ENCODE measurements around the gene PPP4R1.
"Not testable (repeated sequence)": the region's sequence is repeated elsewhere in the genome, so short reads cannot be mapped to it uniquely, and the experiment has no call there.

Gene PPP4R1

GRCh38 chr18:9614401-9615279 lies at the start of gene PPP4R1:
PPP4R1 (minus strand) TSS chr18:9614559; CDS start chr18:9614484, 75 bp downstream.
- peak; percentile 57 for DNase-seq (ENCODE audit: low read depth)

GRCh38 chr18:9663377-9663776 lies 49.0 kb upstream of the PPP4R1 start:
- no peak for DNase-seq (ENCODE audit: low read depth)

- no peak for DNase-seq (ENCODE audit: low read depth)
Observed at GRCh38 chr18:9661564-9661963, 47.2 kb upstream of the PPP4R1 start.

GRCh38 chr18:9659499-9660375 lies 45.4 kb upstream of the PPP4R1 start:
- no peak for DNase-seq (ENCODE audit: low read depth)

GRCh38 chr18:9658087-9658641 lies 43.8 kb upstream of the PPP4R1 start:
- no peak for DNase-seq (ENCODE audit: low read depth)

GRCh38 chr18:9655232-9655767 lies 40.9 kb upstream of the PPP4R1 start:
- no peak for DNase-seq (ENCODE audit: low read depth)

- no peak for DNase-seq (ENCODE audit: low read depth)
Observed at GRCh38 chr18:9653390-9653789, 39.0 kb upstream of the PPP4R1 start.

- no peak for DNase-seq (ENCODE audit: low read depth)
Observed at GRCh38 chr18:9649164-9649540, 34.8 kb upstream of the PPP4R1 start.

- DNase-seq (ENCODE audit: low read depth) = no peak
Observed at GRCh38 chr18:9648431-9649163, 34.2 kb upstream of the PPP4R1 start.

GRCh38 chr18:9647496-9648323 lies 33.4 kb upstream of the PPP4R1 start:
- DNase-seq (ENCODE audit: low read depth) = no peak

- DNase-seq (ENCODE audit: low read depth) = no peak
Observed at GRCh38 chr18:9643549-9643948, 29.2 kb upstream of the PPP4R1 start.

- DNase-seq (ENCODE audit: low read depth) = no peak
Observed at GRCh38 chr18:9642799-9643462, 28.6 kb upstream of the PPP4R1 start.

- not testable (repeated sequence) for DNase-seq (ENCODE audit: low read depth)
Observed at GRCh38 chr18:9641081-9641480, 26.7 kb upstream of the PPP4R1 start.

- no peak for DNase-seq (ENCODE audit: low read depth)
Observed at GRCh38 chr18:9638886-9639285, 24.5 kb upstream of the PPP4R1 start.

GRCh38 chr18:9637036-9637767 lies 22.8 kb upstream of the PPP4R1 start:
- no peak for DNase-seq (ENCODE audit: low read depth)

- no peak for DNase-seq (ENCODE audit: low read depth)
Observed at GRCh38 chr18:9634856-9635255, 20.5 kb upstream of the PPP4R1 start.

- no peak for DNase-seq (ENCODE audit: low read depth)
Observed at GRCh38 chr18:9631814-9632496, 17.6 kb upstream of the PPP4R1 start.

GRCh38 chr18:9630444-9630843 lies 16.1 kb upstream of the PPP4R1 start:
- DNase-seq (ENCODE audit: low read depth) = no peak

- DNase-seq (ENCODE audit: low read depth) = no peak
Observed at GRCh38 chr18:9629709-9630108, 15.3 kb upstream of the PPP4R1 start.

Data from stimulated activated CD8-positive, alpha-beta memory T cell treated with anti-CD3 and anti-CD28 coated beads, Interleukin-4, amount 100 ng/mL, for 24 hours (primary cell).